ENCODE data around the gene RBM3.

DNA sequence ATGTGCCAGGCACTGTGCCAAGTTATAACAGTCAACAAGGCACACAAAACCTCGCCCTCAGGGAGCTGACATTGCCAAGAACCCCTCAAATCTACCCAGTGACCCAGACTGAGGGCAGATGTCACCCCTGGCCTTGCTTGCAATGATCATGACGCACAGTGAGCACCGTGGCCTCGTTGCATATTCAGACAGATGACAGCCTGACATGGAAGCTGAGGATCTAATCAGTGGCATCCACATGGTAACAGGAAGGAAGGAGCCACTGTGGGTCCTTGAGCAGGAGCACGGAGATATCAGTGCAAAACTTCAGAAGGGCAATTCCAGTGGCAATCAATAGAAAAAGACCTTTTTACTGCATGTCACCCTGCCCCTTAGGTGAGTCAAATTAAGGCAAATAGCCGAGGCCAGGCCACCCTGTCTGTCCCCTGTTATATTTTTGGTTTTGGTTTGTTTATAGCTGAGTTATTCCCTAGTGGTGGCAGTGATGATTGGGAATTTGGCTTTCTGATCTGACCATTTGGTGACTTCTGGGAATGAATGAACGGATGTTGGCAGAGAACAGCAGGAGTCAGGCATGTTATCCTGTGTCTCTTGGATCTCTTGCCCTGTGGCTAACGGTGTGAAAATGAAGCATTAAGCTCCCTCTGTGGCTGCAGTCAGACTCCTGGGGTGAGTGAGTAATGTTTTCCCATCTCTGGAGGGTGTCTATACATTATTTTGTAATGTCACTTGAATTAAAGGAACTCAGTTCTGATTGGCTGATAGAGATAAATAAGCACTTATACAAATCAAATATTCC, 43.5 kb downstream of the RBM3 start:
- TF ChIP-seq, protein P1, sequence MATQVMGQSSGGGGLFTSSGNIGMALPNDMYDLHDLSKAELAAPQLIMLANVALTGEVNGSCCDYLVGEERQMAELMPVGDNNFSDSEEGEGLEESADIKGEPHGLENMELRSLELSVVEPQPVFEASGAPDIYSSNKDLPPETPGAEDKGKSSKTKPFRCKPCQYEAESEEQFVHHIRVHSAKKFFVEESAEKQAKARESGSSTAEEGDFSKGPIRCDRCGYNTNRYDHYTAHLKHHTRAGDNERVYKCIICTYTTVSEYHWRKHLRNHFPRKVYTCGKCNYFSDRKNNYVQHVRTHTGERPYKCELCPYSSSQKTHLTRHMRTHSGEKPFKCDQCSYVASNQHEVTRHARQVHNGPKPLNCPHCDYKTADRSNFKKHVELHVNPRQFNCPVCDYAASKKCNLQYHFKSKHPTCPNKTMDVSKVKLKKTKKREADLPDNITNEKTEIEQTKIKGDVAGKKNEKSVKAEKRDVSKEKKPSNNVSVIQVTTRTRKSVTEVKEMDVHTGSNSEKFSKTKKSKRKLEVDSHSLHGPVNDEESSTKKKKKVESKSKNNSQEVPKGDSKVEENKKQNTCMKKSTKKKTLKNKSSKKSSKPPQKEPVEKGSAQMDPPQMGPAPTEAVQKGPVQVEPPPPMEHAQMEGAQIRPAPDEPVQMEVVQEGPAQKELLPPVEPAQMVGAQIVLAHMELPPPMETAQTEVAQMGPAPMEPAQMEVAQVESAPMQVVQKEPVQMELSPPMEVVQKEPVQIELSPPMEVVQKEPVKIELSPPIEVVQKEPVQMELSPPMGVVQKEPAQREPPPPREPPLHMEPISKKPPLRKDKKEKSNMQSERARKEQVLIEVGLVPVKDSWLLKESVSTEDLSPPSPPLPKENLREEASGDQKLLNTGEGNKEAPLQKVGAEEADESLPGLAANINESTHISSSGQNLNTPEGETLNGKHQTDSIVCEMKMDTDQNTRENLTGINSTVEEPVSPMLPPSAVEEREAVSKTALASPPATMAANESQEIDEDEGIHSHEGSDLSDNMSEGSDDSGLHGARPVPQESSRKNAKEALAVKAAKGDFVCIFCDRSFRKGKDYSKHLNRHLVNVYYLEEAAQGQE (IDR thresholded peaks at IDR 0.05; ENCODE audit: insufficient read depth in 1 of 2, low read depth in 2 of 2, low read length in 2 of 2), result no peak
- TF ChIP-seq TAF1 (IDR thresholded peaks at IDR 0.05; ENCODE audit: borderline replicate concordance, insufficient read depth, low read length), result no peak

Measured in PFSK-1 (cell line).